GM20000 (cell line): ENCODE measurements around the gene PDHB.

ENCODE experiments used
- DNase-seq: peaks from one replicate; pipeline ENCODE4 v3.0.0; 2012; ENCODE audit warnings: low spot score
- CTCF ChIP-seq: IDR thresholded peaks from 2 replicates; pipeline ENCODE4 v1.5.1; 2012; ENCODE audit warnings: mild to moderate bottlenecking, control low read depth; ENCODE audit errors: extremely low read depth, missing control alignments

Gene PDHB

GRCh38 chr3:58473275-58473674 is 39.6 kb upstream of the PDHB start:
- no peak for TF ChIP-seq CTCF

GRCh38 chr3:58471025-58471887 is 37.6 kb upstream of the PDHB start:
- no peak for TF ChIP-seq CTCF
- DNase-seq, result peak; percentile 34

More at GRCh38 chr3:58473275-58473674, 39.6 kb upstream of the PDHB start:
- DNase-seq, result no peak

GRCh38 chr3:58470363-58471024 is 36.9 kb upstream of the PDHB start:
- TF ChIP-seq CTCF, result no peak
- no peak for DNase-seq

- no peak for DNase-seq
Observed at GRCh38 chr3:58469096-58469495, 35.5 kb upstream of the PDHB start.

GRCh38 chr3:58466899-58467563 is 33.4 kb upstream of the PDHB start:
- no peak for DNase-seq
- TF ChIP-seq CTCF, result no peak

More at GRCh38 chr3:58469096-58469495, 35.5 kb upstream of the PDHB start:
- no peak for TF ChIP-seq CTCF

- no peak for DNase-seq
- TF ChIP-seq CTCF, result no peak
Observed at GRCh38 chr3:58464866-58465265, 31.2 kb upstream of the PDHB start.

- TF ChIP-seq CTCF, result no peak
- no peak for DNase-seq
Observed at GRCh38 chr3:58463942-58464271, 30.3 kb upstream of the PDHB start.
